Loucy (cell line): Measurements from ENCODE around the gene MUCL3.

Experiments used
- H2AFZ ChIP-seq: fragments of 200-600 bp; sonication (generic); 2 replicates; pipeline ENCODE4 v1.6.0; 2016; ENCODE audit warnings: antibody characterized with exemption, mild to moderate bottlenecking, low read length, moderate library complexity
- H3F3A ChIP-seq: fragments of 200-600 bp; 2 replicates; pipeline ENCODE4 v1.6.0; 2016; ENCODE audit warnings: antibody characterized with exemption, low read depth, mild to moderate bottlenecking
- H3K27me3 ChIP-seq: fragments of 200-600 bp; sonication (generic); 2 replicates; pipeline ENCODE4 v1.6.1; 2014; ENCODE audit warnings: low read length, mild to moderate bottlenecking; ENCODE audit not compliant: insufficient read depth, poor library complexity, severe bottlenecking
- H3K36me3 ChIP-seq: fragments of 200-600 bp; sonication (generic); 2 replicates; pipeline ENCODE4 v1.6.1; 2016; ENCODE audit warnings: low read length; ENCODE audit not compliant: insufficient read depth
- H3K4me1 ChIP-seq: fragments of 200-600 bp; sonication (generic); 2 replicates; pipeline ENCODE4 v1.5.1; 2014; ENCODE audit warnings: low read length, mild to moderate bottlenecking; ENCODE audit not compliant: insufficient read depth, poor library complexity, severe bottlenecking
- H3K4me2 ChIP-seq: fragments of 200-600 bp; sonication (generic); 2 replicates; pipeline ENCODE4 v1.6.0; 2014; ENCODE audit warnings: antibody characterized with exemption, low read length, low read depth, mild to moderate bottlenecking; ENCODE audit not compliant: poor library complexity, severe bottlenecking
- H3K4me3 ChIP-seq: fragments of 200-600 bp; sonication (generic); 2 replicates; pipeline ENCODE4 v1.5.1; 2014; ENCODE audit warnings: low read length, mild to moderate bottlenecking, mixed read lengths; ENCODE audit not compliant: poor library complexity, severe bottlenecking
- H3K79me2 ChIP-seq: fragments of 200-600 bp; sonication (generic); 2 replicates; pipeline ENCODE4 v1.6.1; 2014; ENCODE audit warnings: low read length; ENCODE audit not compliant: insufficient read depth
- H3K9ac ChIP-seq: fragments of 200-600 bp; sonication (generic); 2 replicates; pipeline ENCODE4 v1.6.0; 2014; ENCODE audit warnings: mild to moderate bottlenecking, low read depth, low read length, moderate library complexity; ENCODE audit not compliant: poor library complexity, severe bottlenecking
- H3K9me2 ChIP-seq: fragments of 200-600 bp; sonication (generic); replicated peaks from 2 replicates; pipeline ENCODE4 v1.6.1; 2016; ENCODE audit warnings: low read depth, low read length, mixed read lengths
- H3K9me3 ChIP-seq: fragments of 200-600 bp; sonication (generic); 2 replicates; pipeline ENCODE4 v1.6.1; 2014; ENCODE audit warnings: mild to moderate bottlenecking, antibody characterized with exemption, low read length, low read depth; ENCODE audit not compliant: insufficient read depth
- H4K20me1 ChIP-seq: fragments of 200-600 bp; sonication (generic); 2 replicates; pipeline ENCODE4 v1.6.0; 2014; ENCODE audit warnings: antibody characterized with exemption, low read length, mild to moderate bottlenecking; ENCODE audit not compliant: insufficient read depth, poor library complexity, severe bottlenecking
- CTCF ChIP-seq: fragments of 200-600 bp; sonication (generic); conservative IDR thresholded peaks from 2 replicates; pipeline ENCODE4 v1.5.1; 2014; ENCODE audit warnings: mild to moderate bottlenecking, antibody characterized with exemption, low read length
- EZH2phosphoT487 ChIP-seq: fragments of 200-600 bp; IDR thresholded peaks from 2 replicates; pipeline ENCODE4 v1.6.1; 2018; ENCODE audit warnings: antibody characterized with exemption, mild to moderate bottlenecking, moderate library complexity, borderline replicate concordance

The MUCL3 gene

GRCh38 chr6:30893001-30893591, 47.7 kb upstream of the MUCL3 start:
- Histone ChIP-seq H3K4me3 (no peak overlapping the region), H3K36me3 (no peaks in the 10 kb centered on the region), H2AFZ (no peak overlapping the region), H3K9ac (no peak overlapping the region), H3K9me2 (no peaks in the 10 kb centered on the region), H3K4me1 (no peaks in the 10 kb centered on the region), H3K9me3 (no peaks in the 10 kb centered on the region), H4K20me1 (no peaks in the 10 kb centered on the region), H3F3A (no peaks in the 10 kb centered on the region), H3K27me3 (no peaks in the 10 kb centered on the region), H3K79me2 (no peaks in the 10 kb centered on the region), H3K4me2 (no peak overlapping the region)
- TF ChIP-seq CTCF (peak; percentile 20; the same call in 1 of the 2 replicates), EZH2phosphoT487 (no peak)

- H3K4me3 ChIP-seq = no peak overlapping the region
- no peaks in the 10 kb centered on the region for H3K9me3 ChIP-seq
- no peaks in the 10 kb centered on the region for H3K27me3 ChIP-seq
- H2AFZ ChIP-seq = no peak overlapping the region
- H3K9me2 ChIP-seq = no peaks in the 10 kb centered on the region
- H3K9ac ChIP-seq = no peak overlapping the region
- no peaks in the 10 kb centered on the region for H3F3A ChIP-seq
- no peaks in the 10 kb centered on the region for H3K79me2 ChIP-seq
- no peak for TF ChIP-seq EZH2phosphoT487
- no peak for TF ChIP-seq CTCF
- H4K20me1 ChIP-seq = no peaks in the 10 kb centered on the region
- H3K4me2 ChIP-seq = no peak overlapping the region
- H3K4me1 ChIP-seq = no peaks in the 10 kb centered on the region
- H3K36me3 ChIP-seq = no peaks in the 10 kb centered on the region
These were observed 47.1 kb upstream of the MUCL3 start for GRCh38 chr6:30893666-30894065.

- Histone ChIP-seq H3F3A (no peaks in the 10 kb centered on the region), H3K36me3 (no peaks in the 10 kb centered on the region), H3K9me2 (no peaks in the 10 kb centered on the region), H2AFZ (no peak overlapping the region), H3K4me2 (no peak overlapping the region), H3K79me2 (no peaks in the 10 kb centered on the region), H3K9ac (no peak overlapping the region), H3K27me3 (no peaks in the 10 kb centered on the region), H3K4me1 (no peaks in the 10 kb centered on the region), H3K9me3 (no peaks in the 10 kb centered on the region), H3K4me3 (no peak overlapping the region), H4K20me1 (no peaks in the 10 kb centered on the region)
- TF ChIP-seq EZH2phosphoT487 = no peak
- no peak for TF ChIP-seq CTCF
These were observed 46.4 kb upstream of the MUCL3 start for GRCh38 chr6:30894381-30894780.
